Mesenchymal stem cell (in vitro differentiated cells and primary cell): ENCODE data around the gene CCDC121.

Source experiments
- DNase-seq: peaks from one replicate; pipeline ENCODE4 v3.0.0-alpha.2; 2013
- H2AFZ ChIP-seq: one replicate; pipeline ENCODE4 v1.6.1; 2013; ENCODE audit warnings: low read depth, mild to moderate bottlenecking, control low read depth, inconsistent platforms, low read length, moderate library complexity
- H2AK5ac ChIP-seq: 2 replicates; pipeline ENCODE4 v1.6.1; 2013; ENCODE audit warnings: low read length, moderate library complexity, mild to moderate bottlenecking, inconsistent platforms; ENCODE audit not compliant: severe bottlenecking
- H2BK120ac ChIP-seq: one replicate; pipeline ENCODE4 v1.6.1; 2013; ENCODE audit warnings: low read depth, mild to moderate bottlenecking, inconsistent platforms, low read length, moderate library complexity
- H2BK12ac ChIP-seq, 2 experiments: one replicate each; pipeline ENCODE4 v1.6.1; 2013; ENCODE audit warnings: inconsistent platforms in 2 of 2, low read length in 2 of 2, mild to moderate bottlenecking in 2 of 2, moderate library complexity in 2 of 2, control low read depth in 1 of 2
- H2BK15ac ChIP-seq: one replicate; pipeline ENCODE4 v1.6.1; 2013; ENCODE audit warnings: mild to moderate bottlenecking, low read depth, inconsistent platforms; ENCODE audit not compliant: poor library complexity, severe bottlenecking
- H2BK5ac ChIP-seq: 2 replicates; pipeline ENCODE4 v1.6.1; 2013; ENCODE audit warnings: low read depth, mild to moderate bottlenecking, low read length, control low read depth, inconsistent platforms; ENCODE audit not compliant: poor library complexity, severe bottlenecking
- H3K14ac ChIP-seq, 2 experiments: one replicate each; pipeline ENCODE4 v1.6.1; 2013; ENCODE audit warnings: inconsistent platforms in 2 of 2, low read length in 2 of 2, control low read depth in 1 of 2, mild to moderate bottlenecking in 1 of 2, moderate library complexity in 1 of 2
- H3K18ac ChIP-seq, 2 experiments: one replicate each; pipeline ENCODE4 v1.6.1; 2013; ENCODE audit warnings: inconsistent platforms in 2 of 2, low read length in 2 of 2, control low read depth in 1 of 2, low read depth in 1 of 2, mild to moderate bottlenecking in 1 of 2
- H3K23ac ChIP-seq, 2 experiments: one replicate each; pipeline ENCODE4 v1.6.1; 2013; ENCODE audit warnings: inconsistent platforms in 2 of 2, low read length in 2 of 2, mild to moderate bottlenecking in 2 of 2, moderate library complexity in 2 of 2, control low read depth in 1 of 2
- H3K27ac ChIP-seq: 2 replicates; pipeline ENCODE4 v1.5.1; 2013; ENCODE audit warnings: mild to moderate bottlenecking, moderate library complexity, low read length, control low read depth, inconsistent platforms; ENCODE audit not compliant: poor library complexity, severe bottlenecking
- H3K27me3 ChIP-seq, 2 experiments: 2 replicates each; pipeline versions ENCODE4 v1.6.1 to v1.7.0; 2013; ENCODE audit warnings: low read length in 2 of 2, mild to moderate bottlenecking in 2 of 2, moderate library complexity in 2 of 2, control low read depth in 1 of 2, inconsistent platforms in 1 of 2; ENCODE audit not compliant: control insufficient read depth in 1 of 2, insufficient read depth in 1 of 2
- H3K36me3 ChIP-seq, 2 experiments: 2 replicates each; pipeline versions ENCODE4 v1.6.1 to v1.7.0; 2013; ENCODE audit warnings: low read length in 2 of 2, control low read depth in 1 of 2, inconsistent platforms in 1 of 2, low read depth in 1 of 2, mild to moderate bottlenecking in 1 of 2; ENCODE audit not compliant: insufficient read depth in 2 of 2, control insufficient read depth in 1 of 2
- H3K4ac ChIP-seq, 2 experiments: one replicate each; pipeline ENCODE4 v1.6.1; 2013; ENCODE audit warnings: inconsistent platforms in 2 of 2, low read length in 2 of 2, mild to moderate bottlenecking in 2 of 2, moderate library complexity in 2 of 2, control low read depth in 1 of 2, low read depth in 1 of 2
- H3K4me1 ChIP-seq: 2 replicates; pipeline ENCODE4 v1.6.1; 2013; ENCODE audit warnings: low read depth, low read length, control low read depth; ENCODE audit not compliant: control insufficient read depth, insufficient read depth
- H3K4me2 ChIP-seq: 2 replicates; pipeline ENCODE4 v1.6.1; 2013; ENCODE audit warnings: low read length, mild to moderate bottlenecking, inconsistent platforms; ENCODE audit not compliant: poor library complexity, severe bottlenecking
- H3K4me3 ChIP-seq, 2 experiments: 2 replicates each; pipeline versions ENCODE4 v1.5.1 to v1.7.0; 2013; ENCODE audit warnings: low read length in 2 of 2, mild to moderate bottlenecking in 2 of 2, control low read depth in 1 of 2, low read depth in 1 of 2; ENCODE audit not compliant: insufficient read depth in 1 of 2
- H3K79me1 ChIP-seq: replicated peaks from 2 replicates; pipeline ENCODE4 v1.6.1; 2013; ENCODE audit warnings: mild to moderate bottlenecking, control low read depth, low read length, inconsistent platforms; ENCODE audit not compliant: poor library complexity, severe bottlenecking
- H3K9ac ChIP-seq: 2 replicates; pipeline ENCODE4 v1.7.0; 2013; ENCODE audit warnings: mild to moderate bottlenecking, low read length, moderate library complexity
- H3K9me3 ChIP-seq: 2 replicates; pipeline ENCODE4 v1.7.0; 2013; ENCODE audit warnings: mild to moderate bottlenecking, low read length; ENCODE audit not compliant: control insufficient read depth
- H4K8ac ChIP-seq: one replicate; pipeline ENCODE4 v1.6.1; 2013; ENCODE audit warnings: inconsistent platforms, mild to moderate bottlenecking, low read length, moderate library complexity
- H4K91ac ChIP-seq: one replicate; pipeline ENCODE4 v1.6.1; 2013; ENCODE audit warnings: mild to moderate bottlenecking, low read length, inconsistent platforms
- WGBS: methylation state at CpG from one replicate; pipeline ENCODE4 v1.1.7; 2013; ENCODE audit warnings: mixed read lengths; 5-methylcytosine and 5-hydroxymethylcytosine counted together

The CCDC121 gene

DNA sequence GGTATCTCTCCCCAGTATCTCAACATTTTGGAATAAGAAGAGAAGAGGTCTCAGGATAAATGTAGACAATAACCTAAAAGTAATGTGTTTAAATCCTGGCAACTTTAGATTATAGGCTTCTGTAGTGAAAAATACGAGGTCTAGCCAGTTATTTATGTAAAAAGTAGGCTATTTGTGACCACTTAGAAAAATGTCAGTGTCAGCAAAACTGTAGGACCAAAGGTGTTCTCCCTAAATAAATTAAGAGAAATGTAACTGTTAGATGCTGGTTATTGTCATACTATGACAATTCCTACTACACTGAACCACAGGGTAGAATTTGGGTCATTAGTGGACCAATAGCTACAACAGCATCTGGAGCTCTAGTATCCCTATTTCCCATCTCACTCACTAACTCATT lies 32.6 kb upstream of the CCDC121 start:
- Histone ChIP-seq H3K18ac (no peak overlapping the region), H3K4ac (no peak overlapping the region), H2AFZ (no peak overlapping the region), H3K4me1 (peaks cover 5% of the 10 kb centered on the region), H2BK15ac (no peak overlapping the region), H3K36me3 (peaks cover 13 to 61% of the 10 kb centered on the region in 2 experiments), H3K23ac (no peak overlapping the region), H4K8ac (no peak overlapping the region), H3K9me3 (no peaks in the 10 kb centered on the region), H3K4me3 (no peak overlapping the region), H2BK120ac (no peak overlapping the region), H3K14ac (no peak overlapping the region), H3K4me2 (no peak overlapping the region), H3K79me1 (peaks cover 20% of the 10 kb centered on the region), H2BK12ac (no peak overlapping the region), H3K27me3 (no peaks in the 10 kb centered on the region), H3K9ac (no peak overlapping the region), H4K91ac (no peak overlapping the region), H2AK5ac (no peak overlapping the region), H3K27ac (no peak overlapping the region), H2BK5ac (no peak overlapping the region)
- 94% methylated on average over 1 of the region's 1 CpG for WGBS
- no peak for DNase-seq

DNA sequence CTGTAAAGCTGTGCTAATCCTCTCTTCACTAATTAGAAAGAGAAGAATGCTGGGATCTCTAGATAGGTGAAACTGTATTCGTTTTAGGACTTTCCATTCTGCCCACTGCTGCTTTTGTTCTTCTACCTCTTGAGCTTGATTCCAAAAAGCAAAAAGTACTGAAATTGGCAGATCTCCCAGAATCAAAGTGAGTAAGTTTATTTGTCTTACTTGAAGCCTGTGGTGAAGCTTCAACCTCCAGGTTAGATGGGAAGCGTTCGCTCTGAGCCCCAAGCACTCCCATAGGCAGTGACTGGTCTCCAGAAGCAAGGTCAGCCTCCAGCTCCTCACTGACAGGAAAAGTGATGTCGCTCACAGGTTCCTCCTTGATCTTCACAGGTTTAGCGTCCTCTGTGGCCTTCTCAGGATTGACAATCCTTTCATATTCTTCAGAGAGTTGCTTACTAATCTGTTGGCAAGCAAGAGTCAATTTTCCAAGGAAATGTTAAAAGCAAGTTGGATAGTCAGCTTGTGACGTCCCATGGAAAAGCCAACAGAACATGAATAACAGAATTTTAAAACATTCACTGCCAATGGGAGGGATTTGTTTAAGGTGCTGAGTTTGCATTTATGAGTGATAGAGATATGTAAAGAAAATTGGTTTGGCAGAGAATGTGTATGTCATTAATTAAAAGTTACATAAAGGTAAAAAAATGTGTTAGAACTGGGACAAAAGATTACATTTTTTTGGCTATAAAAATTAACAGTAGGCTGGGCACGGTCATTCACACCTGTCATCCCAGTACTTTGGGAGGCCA lies 26.5 kb upstream of the CCDC121 start:
- H3K9ac ChIP-seq, result no peak overlapping the region
- H3K79me1 ChIP-seq, result peaks cover 15% of the 10 kb centered on the region
- H4K8ac ChIP-seq, result no peak overlapping the region
- H3K4me3 ChIP-seq, result no peak overlapping the region
- no peak overlapping the region for H2BK5ac ChIP-seq
- H2AK5ac ChIP-seq, result no peak overlapping the region
- WGBS, result 96% methylated on average over 6 of the region's 7 CpGs
- DNase-seq, result no peak
- H2BK12ac ChIP-seq, result no peak overlapping the region
- no peak overlapping the region for H3K4me2 ChIP-seq
- no peak overlapping the region for H2AFZ ChIP-seq
- H3K4me1 ChIP-seq, result peaks cover 2% of the 10 kb centered on the region
- no peak overlapping the region for H3K4ac ChIP-seq
- no peak overlapping the region for H3K18ac ChIP-seq
- no peak overlapping the region for H3K14ac ChIP-seq
- H3K36me3 ChIP-seq, result peaks cover 11 to 95% of the 10 kb centered on the region in 2 experiments
- H3K27me3 ChIP-seq, result no peaks in the 10 kb centered on the region
- H3K27ac ChIP-seq, result no peak overlapping the region
- H2BK15ac ChIP-seq, result no peak overlapping the region
- H4K91ac ChIP-seq, result no peak overlapping the region
- no peak overlapping the region for H2BK120ac ChIP-seq
- no peak overlapping the region for H3K23ac ChIP-seq
- no peaks in the 10 kb centered on the region for H3K9me3 ChIP-seq

DNA sequence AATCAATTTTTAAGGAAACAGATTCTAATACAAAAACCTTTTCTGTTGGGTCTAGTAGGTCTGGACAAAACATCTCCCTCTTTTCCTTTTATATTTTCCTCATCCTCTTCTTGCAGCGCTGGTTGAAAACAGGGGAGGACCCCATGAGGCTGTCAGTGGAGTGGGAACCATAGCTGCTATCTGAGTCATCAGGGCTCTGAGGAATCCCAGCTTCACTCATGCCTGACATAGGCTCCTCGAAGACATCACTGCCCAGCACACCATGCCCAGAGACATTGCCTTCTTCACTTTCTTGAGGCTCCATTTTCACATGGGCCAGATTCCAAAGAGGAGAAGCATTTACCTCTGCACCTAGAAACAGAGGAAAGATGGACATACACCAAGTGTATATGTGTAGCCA lies 24.6 kb upstream of the CCDC121 start:
- 66% methylated on average over 2 of the region's 2 CpGs for WGBS

DNA sequence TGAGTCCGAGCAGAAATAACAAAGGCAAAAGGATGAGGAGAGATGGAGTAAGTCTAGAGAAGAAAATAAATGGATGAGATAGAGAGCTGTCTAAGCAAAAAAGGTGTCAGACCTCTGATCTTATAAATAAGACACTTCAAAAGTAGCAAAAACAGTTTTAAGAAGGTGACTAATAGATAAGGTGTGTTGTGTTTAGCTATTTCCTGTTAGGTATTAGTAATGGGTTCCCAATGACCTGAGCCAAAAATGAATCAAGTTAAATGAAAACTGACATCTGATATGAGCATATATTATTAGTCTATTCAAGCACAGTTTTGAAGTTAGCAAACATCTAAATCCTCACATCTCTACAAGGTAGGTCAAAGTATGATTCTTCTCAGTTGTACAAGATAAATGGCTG lies 24.0 kb upstream of the CCDC121 start:
- no peak overlapping the region for H2BK120ac ChIP-seq
- H3K79me1 ChIP-seq, result peaks cover 15% of the 10 kb centered on the region
- no peak overlapping the region for H2BK12ac ChIP-seq
- H3K4me2 ChIP-seq, result no peak overlapping the region
- H4K8ac ChIP-seq, result no peak overlapping the region
- no peak overlapping the region for H2BK15ac ChIP-seq
- no peak overlapping the region for H2BK5ac ChIP-seq
- no peak overlapping the region for H3K18ac ChIP-seq
- DNase-seq, result no peak
- no peak overlapping the region for H3K14ac ChIP-seq
- 100% methylated on average over 1 of the region's 1 CpG for WGBS
- no peak overlapping the region for H3K9ac ChIP-seq
- H3K27ac ChIP-seq, result no peak overlapping the region
- no peak overlapping the region for H2AFZ ChIP-seq
- H3K36me3 ChIP-seq, result peaks cover 16 to 95% of the 10 kb centered on the region in 2 experiments
- peaks cover 2% of the 10 kb centered on the region for H3K4me1 ChIP-seq
- no peak overlapping the region for H3K4me3 ChIP-seq
- no peak overlapping the region for H4K91ac ChIP-seq
- no peaks in the 10 kb centered on the region for H3K9me3 ChIP-seq
- H3K4ac ChIP-seq, result no peak overlapping the region
- H3K23ac ChIP-seq, result no peak overlapping the region
- no peaks in the 10 kb centered on the region for H3K27me3 ChIP-seq
- H2AK5ac ChIP-seq, result no peak overlapping the region

More for the DNA sequence above, 24.6 kb upstream of the CCDC121 start:
- Histone ChIP-seq H4K91ac (no peak overlapping the region), H3K79me1 (peaks cover 15% of the 10 kb centered on the region), H3K4me3 (no peak overlapping the region), H3K9ac (no peak overlapping the region), H2BK15ac (no peak overlapping the region), H3K27me3 (no peaks in the 10 kb centered on the region), H2AK5ac (no peak overlapping the region), H3K4me2 (no peak overlapping the region), H3K4me1 (peaks cover 2% of the 10 kb centered on the region), H2BK12ac (no peak overlapping the region), H3K14ac (no peak overlapping the region), H2BK5ac (no peak overlapping the region), H3K23ac (no peak overlapping the region), H3K9me3 (no peaks in the 10 kb centered on the region), H3K27ac (no peak overlapping the region), H2AFZ (no peak overlapping the region), H3K18ac (no peak overlapping the region), H3K4ac (no peak overlapping the region), H4K8ac (no peak overlapping the region), H2BK120ac (no peak overlapping the region), H3K36me3 (peaks cover 15 to 94% of the 10 kb centered on the region in 2 experiments)
- no peak for DNase-seq
